HG02610 (cell line): Measurements from ENCODE around the gene PCDHGB5.

Source experiments
- ATAC-seq: cut with Tn5 transposase; IDR thresholded peaks from one replicate; pipeline ENCODE4 v1.9.1; 2021; ENCODE audit warnings: mild to moderate bottlenecking, moderate library complexity; ENCODE audit not compliant: unreplicated experiment

The PCDHGB5 gene

GRCh38 chr5:141439411-141440141 is 41.8 kb downstream of the PCDHGB5 start:
- no peak for ATAC-seq

- ATAC-seq: no peak
Observed at GRCh38 chr5:141440341-141440740, 42.6 kb downstream of the PCDHGB5 start.

GRCh38 chr5:141441571-141442170 is 43.9 kb downstream of the PCDHGB5 start:
- no peak for ATAC-seq
